ENCODE data around the gene SLC12A9.

DNA sequence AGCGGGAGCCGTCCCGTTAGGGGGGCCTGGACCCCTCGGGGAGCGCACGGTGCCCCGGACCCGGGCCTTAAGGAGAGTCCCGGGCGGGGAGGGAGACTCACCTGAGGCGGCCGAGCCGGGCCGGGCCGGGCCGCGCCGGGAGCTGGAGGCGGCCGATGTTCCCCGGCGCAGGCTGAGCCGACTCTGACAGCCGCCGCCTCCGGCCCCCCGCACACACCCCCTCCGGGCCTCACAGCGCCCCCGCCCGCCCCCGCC lies 43.1 kb downstream of the SLC12A9 start, which contains the start of gene ACHE:
- TF ChIP-seq, protein P1, sequence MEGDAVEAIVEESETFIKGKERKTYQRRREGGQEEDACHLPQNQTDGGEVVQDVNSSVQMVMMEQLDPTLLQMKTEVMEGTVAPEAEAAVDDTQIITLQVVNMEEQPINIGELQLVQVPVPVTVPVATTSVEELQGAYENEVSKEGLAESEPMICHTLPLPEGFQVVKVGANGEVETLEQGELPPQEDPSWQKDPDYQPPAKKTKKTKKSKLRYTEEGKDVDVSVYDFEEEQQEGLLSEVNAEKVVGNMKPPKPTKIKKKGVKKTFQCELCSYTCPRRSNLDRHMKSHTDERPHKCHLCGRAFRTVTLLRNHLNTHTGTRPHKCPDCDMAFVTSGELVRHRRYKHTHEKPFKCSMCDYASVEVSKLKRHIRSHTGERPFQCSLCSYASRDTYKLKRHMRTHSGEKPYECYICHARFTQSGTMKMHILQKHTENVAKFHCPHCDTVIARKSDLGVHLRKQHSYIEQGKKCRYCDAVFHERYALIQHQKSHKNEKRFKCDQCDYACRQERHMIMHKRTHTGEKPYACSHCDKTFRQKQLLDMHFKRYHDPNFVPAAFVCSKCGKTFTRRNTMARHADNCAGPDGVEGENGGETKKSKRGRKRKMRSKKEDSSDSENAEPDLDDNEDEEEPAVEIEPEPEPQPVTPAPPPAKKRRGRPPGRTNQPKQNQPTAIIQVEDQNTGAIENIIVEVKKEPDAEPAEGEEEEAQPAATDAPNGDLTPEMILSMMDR (IDR thresholded peaks at IDR 0.05) = no peak
- TF ChIP-seq POLR2A (IDR thresholded peaks at IDR 0.05) = no peak
